SU-DHL-6 (cell line): Measurements from ENCODE around the gene IRF2.

Experiments used
- CTCF ChIP-seq: fragments of 200-600 bp; sonication (generic); IDR thresholded peaks from one replicate; pipeline ENCODE4 v1.5.1; 2017; ENCODE audit warnings: antibody characterized with exemption, mild to moderate bottlenecking, low read length, moderate library complexity; ENCODE audit not compliant: insufficient read depth, poor library complexity, severe bottlenecking
- EZH2phosphoT487 ChIP-seq: fragments of 200-600 bp; sonication (generic), shearing (Covaris generic); conservative IDR thresholded peaks from 2 replicates; pipeline ENCODE4 v1.6.1; 2018; ENCODE audit warnings: mild to moderate bottlenecking, antibody characterized with exemption, low read length, moderate library complexity, mixed read lengths

- no peak for TF ChIP-seq CTCF
- no peak for TF ChIP-seq EZH2phosphoT487
Measured at GRCh38 chr4:184506527-184507121, 32.3 kb upstream of the IRF2 start.
